Gastrocnemius medialis (tissue), 4 donors: ENCODE results near the gene FAM204A. TPM values are rescaled to one million over a fixed set of nuclear protein-coding genes. Genes with fewer than 3 reads are reported as not detected.

Experiments used
- ATAC-seq, 2 donors: fragments of 150-250 bp; one replicate each; pipeline ENCODE4 v1.9.1; 2016
- DNase-seq, 2 donors: peaks; one replicate each; pipeline ENCODE4 v3.0.0-alpha.2; 2019
- H3K27ac ChIP-seq, 4 donors: fragments of 200-600 bp; sonication (generic); 1 replicate in 1 of 4; 2 replicates in 3 of 4; pipeline ENCODE4 v1.5.1; 2016 to 2018; ENCODE audit warnings: mild to moderate bottlenecking in 2 of 4, moderate library complexity in 1 of 4
- H3K27me3 ChIP-seq, 3 donors: fragments of 200-600 bp; sonication (generic) in 2 of 3; 1 replicate in 1 of 3; 2 replicates in 2 of 3; pipeline versions ENCODE4 v1.5.1 to v1.6.0; 2016 to 2019; ENCODE audit warnings: mild to moderate bottlenecking in 1 of 3, moderate library complexity in 1 of 3
- H3K36me3 ChIP-seq, 2 donors: fragments of 200-600 bp; sonication (generic) in 1 of 2; one replicate each; pipeline ENCODE4 v1.5.1; 2017 to 2018
- H3K4me1 ChIP-seq, 2 donors: fragments of 200-600 bp; sonication (generic) in 1 of 2; one replicate each; pipeline ENCODE4 v1.5.1; 2016 to 2017; ENCODE audit warnings: mild to moderate bottlenecking in 2 of 2
- H3K4me3 ChIP-seq, 4 donors: fragments of 200-600 bp; sonication (generic) in 3 of 4; 1 replicate in 1 of 4; 2 replicates in 3 of 4; pipeline ENCODE4 v1.5.1; 2016 to 2019; ENCODE audit warnings: mild to moderate bottlenecking in 2 of 4
- H3K9me3 ChIP-seq, 3 donors: fragments of 200-600 bp; sonication (generic) in 2 of 3; 1 replicate in 1 of 3; 2 replicates in 2 of 3; pipeline ENCODE4 v1.5.1; 2016 to 2019
- CTCF ChIP-seq, 5 experiments: fragments of 450-650 bp in 3 of 5; fragments of 200-600 bp in 2 of 5; sonication (generic) in 2 of 5; IDR thresholded peaks in 4 of 5; conservative IDR thresholded peaks in 1 of 5; 1 replicate in 4 of 5; 2 replicates in 1 of 5; pipeline ENCODE4 v1.5.1; 2016 to 2019; ENCODE audit warnings: antibody characterized with exemption in 5 of 5, mild to moderate bottlenecking in 3 of 5, moderate library complexity in 3 of 5
- POLR2A ChIP-seq, 2 donors: fragments of 450-650 bp; IDR thresholded peaks; one replicate each; pipeline ENCODE4 v1.6.1; 2017; ENCODE audit warnings: antibody characterized with exemption in 2 of 2, mild to moderate bottlenecking in 2 of 2, moderate library complexity in 2 of 2
- in situ Hi-C, 4 donors: fragments of 200-750 bp; cut with MboI; loops; one replicate each; pipeline versions ENCODE4 v1.15.0 to v1.8.0; 2017; ENCODE audit warnings: low sequenced_read_pairs in 4 of 4
- intact Hi-C: fragments of 100-400 bp; cut with DNase I; formaldehyde crosslinking; loops from one replicate; pipeline ENCODE4 v1.15.1; 2023; ENCODE audit warnings: low total_unique reads
- total RNA-seq, 4 donors: library from RNA; depleted of rRNA; stranded (reverse); fragments of >200 nt; gene quantifications; one replicate each; pipeline versions ENCODE4 v1.1.0 to v1.2.3, GENCODE V29; 2016

FAM204A gene
- total RNA-seq, 4 donors from 2014 or later: 57.1 to 100 (median 59.6) TPM

- no peaks in the 10 kb centered on the region for H3K4me1 ChIP-seq
- DNase-seq (no peak), ATAC-seq (no peak)
- TF ChIP-seq CTCF (IDR thresholded peaks at IDR 0.05 in 4 of 5, conservative IDR thresholded peaks at IDR 0.05 in 1 of 5): no peak
- TF ChIP-seq POLR2A (IDR thresholded peaks at IDR 0.05): no peak
- intact Hi-C loops: no loop called here
- H3K36me3 ChIP-seq: no peaks in the 10 kb centered on the region
- no peaks in the 10 kb centered on the region for H3K27me3 ChIP-seq
- H3K4me3 ChIP-seq: no peak overlapping the region
- no peaks in the 10 kb centered on the region for H3K9me3 ChIP-seq
- in situ Hi-C loops: no loop called here
- H3K27ac ChIP-seq: no peak overlapping the region
Observed at GRCh38 chr10:118256825-118257570, 85.1 kb downstream of the FAM204A start.

- H3K27me3 ChIP-seq: no peaks in the 10 kb centered on the region
- H3K4me3 ChIP-seq: no peak overlapping the region
- H3K4me1 ChIP-seq: no peaks in the 10 kb centered on the region
- no peaks in the 10 kb centered on the region for H3K36me3 ChIP-seq
- TF ChIP-seq CTCF (IDR thresholded peaks at IDR 0.05 in 4 of 5, conservative IDR thresholded peaks at IDR 0.05 in 1 of 5) (no peak), POLR2A (IDR thresholded peaks at IDR 0.05) (no peak)
- H3K27ac ChIP-seq: no peak overlapping the region
- ATAC-seq (no peak), DNase-seq (no peak)
- no peaks in the 10 kb centered on the region for H3K9me3 ChIP-seq
- in situ Hi-C loops: no loop called here
- intact Hi-C loops: no loop called here
Observed at GRCh38 chr10:118256209-118256608, 85.9 kb downstream of the FAM204A start.

GRCh38 chr10:118255355-118255754 is 86.8 kb downstream of the FAM204A start:
- intact Hi-C loops: no loop called here
- H3K4me3 ChIP-seq: no peak overlapping the region
- in situ Hi-C loops: no loop called here

GRCh38 chr10:118254654-118255053 is 87.5 kb downstream of the FAM204A start:
- TF ChIP-seq CTCF (IDR thresholded peaks at IDR 0.05 in 4 of 5, conservative IDR thresholded peaks at IDR 0.05 in 1 of 5): no peak
- TF ChIP-seq POLR2A (IDR thresholded peaks at IDR 0.05): no peak
- Histone ChIP-seq H3K4me1 (no peaks in the 10 kb centered on the region), H3K4me3 (no peak overlapping the region), H3K27me3 (no peaks in the 10 kb centered on the region), H3K9me3 (no peaks in the 10 kb centered on the region), H3K27ac (no peak overlapping the region), H3K36me3 (no peaks in the 10 kb centered on the region)
- DNase-seq: no peak
- intact Hi-C loops (no loop called here), in situ Hi-C loops (no loop called here)
- ATAC-seq: no peak

More at GRCh38 chr10:118255355-118255754, 86.8 kb downstream of the FAM204A start:
- TF ChIP-seq POLR2A (IDR thresholded peaks at IDR 0.05): no peak
- no peak for TF ChIP-seq CTCF (IDR thresholded peaks at IDR 0.05 in 4 of 5, conservative IDR thresholded peaks at IDR 0.05 in 1 of 5)
- Histone ChIP-seq H3K9me3 (no peaks in the 10 kb centered on the region), H3K4me1 (no peaks in the 10 kb centered on the region), H3K27me3 (no peaks in the 10 kb centered on the region), H3K36me3 (no peaks in the 10 kb centered on the region), H3K27ac (no peak overlapping the region)
- no peak for ATAC-seq
- DNase-seq: no peak
